Measurements from ENCODE around the gene TRPC4AP.

Gene TRPC4AP

GRCh38 chr20:34996243-34997028, 96.2 kb downstream of the TRPC4AP start:
- no peak for TF ChIP-seq CTCF (conservative IDR thresholded peaks at IDR 0.05; ENCODE audit: low read length)
- no peak overlapping the region for H3K4me3 ChIP-seq (ENCODE audit: low read length)
- no peak for DNase-seq (ENCODE audit: low read depth)

- H3K4me3 ChIP-seq (ENCODE audit: low read length) = no peak overlapping the region
- DNase-seq (ENCODE audit: low read depth) = no peak
- no peak for TF ChIP-seq CTCF (conservative IDR thresholded peaks at IDR 0.05; ENCODE audit: low read length)
Observed at GRCh38 chr20:34995696-34996095, 96.9 kb downstream of the TRPC4AP start.

GRCh38 chr20:34995192-34995591, 97.4 kb downstream of the TRPC4AP start:
- no peak for DNase-seq (ENCODE audit: low read depth)
- no peak overlapping the region for H3K4me3 ChIP-seq (ENCODE audit: low read length)
- TF ChIP-seq CTCF (conservative IDR thresholded peaks at IDR 0.05; ENCODE audit: low read length) = no peak

GRCh38 chr20:34994509-34995131, 98.0 kb downstream of the TRPC4AP start:
- TF ChIP-seq CTCF (conservative IDR thresholded peaks at IDR 0.05; ENCODE audit: low read length) = no peak
- DNase-seq (ENCODE audit: low read depth) = no peak
- H3K4me3 ChIP-seq (ENCODE audit: low read length) = no peak overlapping the region

GRCh38 chr20:34993941-34994508, 98.6 kb downstream of the TRPC4AP start:
- no peak for DNase-seq (ENCODE audit: low read depth)
- no peak overlapping the region for H3K4me3 ChIP-seq (ENCODE audit: low read length)
- no peak for TF ChIP-seq CTCF (conservative IDR thresholded peaks at IDR 0.05; ENCODE audit: low read length)

GRCh38 chr20:34992751-34993417, 99.7 kb downstream of the TRPC4AP start:
- H3K4me3 ChIP-seq (ENCODE audit: low read length) = no peak overlapping the region
- TF ChIP-seq CTCF (conservative IDR thresholded peaks at IDR 0.05; ENCODE audit: low read length) = no peak
- no peak for DNase-seq (ENCODE audit: low read depth)

Data from AG10803 (cell line).